Measurements from ENCODE around the gene TBATA. TPM values are rescaled to one million over a fixed set of nuclear protein-coding genes. Genes with fewer than 3 reads are reported as not detected.

Gene TBATA
- total RNA-seq, 4 donors from 2014 or later, result not detected

DNA sequence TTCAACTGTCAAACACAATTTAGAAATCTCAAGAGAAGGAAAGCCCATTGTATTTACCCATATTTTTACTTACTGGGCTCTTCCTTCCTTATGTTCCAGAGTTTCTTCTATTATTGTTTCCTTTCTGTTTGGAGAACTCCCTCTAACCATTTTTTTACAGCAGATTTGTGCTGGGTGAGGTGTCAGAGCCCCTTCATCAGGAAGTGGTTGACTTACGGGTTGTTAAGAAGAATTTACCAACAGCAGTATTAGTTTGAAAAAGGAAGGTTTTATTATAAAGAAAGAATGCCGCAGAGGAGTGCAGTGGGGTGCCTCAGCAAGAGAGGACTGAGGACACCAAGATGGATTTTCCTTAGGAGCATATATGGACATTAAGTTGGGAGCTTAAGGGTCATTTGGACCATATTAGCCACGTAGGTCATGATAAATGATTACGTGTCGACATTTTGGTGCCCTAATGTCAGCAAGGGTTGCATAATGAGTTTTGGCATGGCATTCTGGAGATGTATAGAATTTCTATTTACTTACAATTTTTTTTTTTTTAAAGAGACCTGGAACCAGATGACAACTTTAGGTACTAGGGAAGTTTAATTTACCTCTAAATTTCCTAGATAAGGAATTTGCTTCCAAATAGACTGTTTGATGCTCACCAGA, 6.3 kb upstream of the TBATA start:
- no peaks in the 10 kb centered on the region for H3K27me3 ChIP-seq
- H3K36me3 ChIP-seq, result no peaks in the 10 kb centered on the region
- no peak for DNase-seq
- H3K4me3 ChIP-seq, result no peak overlapping the region
- no peaks in the 10 kb centered on the region for H3K9me3 ChIP-seq
- no peak for TF ChIP-seq POLR2A (IDR thresholded peaks at IDR 0.05)
- TF ChIP-seq, protein P1, sequence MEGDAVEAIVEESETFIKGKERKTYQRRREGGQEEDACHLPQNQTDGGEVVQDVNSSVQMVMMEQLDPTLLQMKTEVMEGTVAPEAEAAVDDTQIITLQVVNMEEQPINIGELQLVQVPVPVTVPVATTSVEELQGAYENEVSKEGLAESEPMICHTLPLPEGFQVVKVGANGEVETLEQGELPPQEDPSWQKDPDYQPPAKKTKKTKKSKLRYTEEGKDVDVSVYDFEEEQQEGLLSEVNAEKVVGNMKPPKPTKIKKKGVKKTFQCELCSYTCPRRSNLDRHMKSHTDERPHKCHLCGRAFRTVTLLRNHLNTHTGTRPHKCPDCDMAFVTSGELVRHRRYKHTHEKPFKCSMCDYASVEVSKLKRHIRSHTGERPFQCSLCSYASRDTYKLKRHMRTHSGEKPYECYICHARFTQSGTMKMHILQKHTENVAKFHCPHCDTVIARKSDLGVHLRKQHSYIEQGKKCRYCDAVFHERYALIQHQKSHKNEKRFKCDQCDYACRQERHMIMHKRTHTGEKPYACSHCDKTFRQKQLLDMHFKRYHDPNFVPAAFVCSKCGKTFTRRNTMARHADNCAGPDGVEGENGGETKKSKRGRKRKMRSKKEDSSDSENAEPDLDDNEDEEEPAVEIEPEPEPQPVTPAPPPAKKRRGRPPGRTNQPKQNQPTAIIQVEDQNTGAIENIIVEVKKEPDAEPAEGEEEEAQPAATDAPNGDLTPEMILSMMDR (IDR thresholded peaks at IDR 0.05), result no peak
- H3K27ac ChIP-seq, result no peak overlapping the region
- H3K4me1 ChIP-seq, result no peaks in the 10 kb centered on the region
- intact Hi-C loops (cut with DNase I; ENCODE audit: low total_unique reads), result no loop called here

DNA sequence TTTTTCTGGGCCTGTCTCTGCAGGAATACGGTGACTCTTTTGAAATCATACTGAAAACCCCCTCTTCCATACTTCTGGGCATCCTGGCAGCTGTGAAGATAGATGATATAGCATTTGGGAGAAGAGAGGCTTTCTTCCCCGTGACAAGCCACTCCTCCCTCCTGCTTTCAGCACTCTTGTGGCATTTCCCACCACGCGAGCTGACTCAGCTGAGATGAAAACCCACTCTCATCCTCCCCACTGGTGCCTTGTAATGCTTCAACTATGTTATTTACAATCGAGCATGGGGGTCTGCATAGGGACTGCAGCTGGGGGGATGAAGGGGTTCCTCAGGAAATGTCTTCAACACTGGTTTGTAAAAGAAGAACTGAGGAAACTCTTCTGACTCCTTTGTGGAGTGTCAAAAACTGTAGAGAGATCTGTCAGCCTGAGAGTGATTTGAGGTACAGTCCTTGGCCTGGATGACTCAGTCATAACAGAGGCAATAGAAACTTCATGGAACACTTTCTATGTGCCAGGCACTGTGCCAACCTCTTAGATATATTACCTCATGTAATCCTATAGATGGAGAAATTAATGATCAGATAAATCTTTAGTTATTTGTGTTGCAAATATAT, 1.7 kb upstream of the TBATA start:
- H3K4me3 ChIP-seq, result no peak overlapping the region
- no peaks in the 10 kb centered on the region for H3K27me3 ChIP-seq
- no peaks in the 10 kb centered on the region for H3K9me3 ChIP-seq
- no peaks in the 10 kb centered on the region for H3K4me1 ChIP-seq
- TF ChIP-seq, protein P1 (IDR thresholded peaks at IDR 0.05), result no peak
- no peak for TF ChIP-seq POLR2A (IDR thresholded peaks at IDR 0.05)
- DNase-seq, result no peak
- intact Hi-C loops (cut with DNase I; ENCODE audit: low total_unique reads), result no loop called here
- H3K27ac ChIP-seq, result no peak overlapping the region
- no peaks in the 10 kb centered on the region for H3K36me3 ChIP-seq

DNA sequence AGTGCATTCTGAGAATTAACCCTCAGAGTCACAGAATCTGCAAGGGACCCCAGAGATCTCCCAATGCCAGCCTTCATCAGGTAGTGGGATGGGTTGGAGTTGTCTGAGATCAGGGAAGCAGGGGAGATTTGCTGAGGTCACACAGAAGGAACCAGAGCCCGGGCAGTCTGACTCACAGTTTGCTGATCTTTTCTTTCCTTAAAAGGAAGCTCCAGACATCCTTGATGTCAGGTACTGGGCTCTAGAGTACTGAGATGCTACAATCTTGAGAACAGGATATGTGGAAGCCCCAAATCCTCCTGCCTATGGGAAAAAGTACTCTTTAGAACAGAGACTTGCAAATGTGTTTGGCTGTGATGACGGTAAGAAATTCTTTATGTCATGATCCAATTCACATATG, 706 bp downstream of the TBATA start:
- intact Hi-C loops (cut with DNase I; ENCODE audit: low total_unique reads), result no loop called here

DNA sequence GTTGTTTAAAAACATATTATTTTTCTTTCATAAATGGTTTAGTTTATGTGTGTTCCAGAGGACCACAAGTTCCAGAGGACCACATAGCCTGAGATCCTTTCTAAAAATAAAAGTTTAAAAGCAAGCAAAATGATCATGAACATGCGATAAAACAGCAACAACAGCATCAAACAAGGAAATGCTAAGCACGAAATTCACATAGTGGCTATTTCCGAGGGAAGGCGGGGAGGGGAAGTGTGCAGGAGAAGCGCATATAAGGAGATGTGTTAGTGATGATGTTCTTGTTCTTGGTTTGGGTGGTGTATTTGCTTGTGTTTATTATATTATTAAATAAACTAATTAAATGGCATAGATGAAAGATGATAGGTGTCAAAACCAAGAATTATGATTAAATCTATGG, 1.2 kb downstream of the TBATA start:
- TF ChIP-seq, protein P1 (IDR thresholded peaks at IDR 0.05), result no peak
- no peak for TF ChIP-seq POLR2A (IDR thresholded peaks at IDR 0.05)
- H3K36me3 ChIP-seq, result no peaks in the 10 kb centered on the region
- H3K4me3 ChIP-seq, result no peak overlapping the region
- H3K27ac ChIP-seq, result no peak overlapping the region
- intact Hi-C loops (cut with DNase I; ENCODE audit: low total_unique reads), result no loop called here
- no peaks in the 10 kb centered on the region for H3K4me1 ChIP-seq
- H3K9me3 ChIP-seq, result no peaks in the 10 kb centered on the region
- no peaks in the 10 kb centered on the region for H3K27me3 ChIP-seq
- DNase-seq, result no peak

More for the DNA sequence above, 706 bp downstream of the TBATA start:
- no peak for DNase-seq
- H3K36me3 ChIP-seq, result no peaks in the 10 kb centered on the region
- no peaks in the 10 kb centered on the region for H3K4me1 ChIP-seq
- H3K4me3 ChIP-seq, result no peak overlapping the region
- H3K27me3 ChIP-seq, result no peaks in the 10 kb centered on the region
- TF ChIP-seq, protein P1 (IDR thresholded peaks at IDR 0.05), result no peak
- no peak for TF ChIP-seq POLR2A (IDR thresholded peaks at IDR 0.05)
- no peaks in the 10 kb centered on the region for H3K9me3 ChIP-seq
- no peak overlapping the region for H3K27ac ChIP-seq

All from uterus (tissue), 4 donors.